GM10266 (cell line): ENCODE results near the gene SRPK2.
"Not testable (repeated sequence)": the region's sequence is repeated elsewhere in the genome, so short reads cannot be mapped to it uniquely, and the experiment has no call there.

Experiments
- DNase-seq: peaks from one replicate; pipeline ENCODE4 v3.0.0; 2012; ENCODE audit errors: extremely low spot score
- TF ChIP-seq, protein P1 (sequence below): IDR thresholded peaks from 2 replicates; pipeline ENCODE4 v1.5.1; 2012; ENCODE audit warnings: mild to moderate bottlenecking, low read depth; ENCODE audit not compliant: control insufficient read depth, insufficient read depth; ENCODE audit errors: missing control alignments

The SRPK2 gene

DNA sequence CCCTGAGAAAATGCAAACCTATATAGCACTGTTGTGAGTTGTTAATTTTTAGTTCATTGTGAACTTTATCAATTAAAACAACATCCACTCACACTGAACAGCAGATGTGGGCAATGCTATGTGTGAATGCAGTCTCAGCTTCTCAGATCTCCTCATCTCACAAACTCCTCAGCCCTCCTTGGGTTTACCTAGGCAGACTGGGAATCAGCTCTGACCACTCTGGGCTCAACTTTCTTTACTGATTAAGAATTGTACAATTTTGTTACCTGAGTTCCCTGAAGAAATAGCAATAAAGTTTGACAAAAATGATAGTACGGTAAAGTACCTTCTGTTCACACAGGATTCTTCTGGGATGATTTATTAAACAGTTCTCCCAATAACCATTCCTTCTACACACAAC is 124.0 kb downstream of the SRPK2 start:
- no peak for DNase-seq
- TF ChIP-seq, protein P1, sequence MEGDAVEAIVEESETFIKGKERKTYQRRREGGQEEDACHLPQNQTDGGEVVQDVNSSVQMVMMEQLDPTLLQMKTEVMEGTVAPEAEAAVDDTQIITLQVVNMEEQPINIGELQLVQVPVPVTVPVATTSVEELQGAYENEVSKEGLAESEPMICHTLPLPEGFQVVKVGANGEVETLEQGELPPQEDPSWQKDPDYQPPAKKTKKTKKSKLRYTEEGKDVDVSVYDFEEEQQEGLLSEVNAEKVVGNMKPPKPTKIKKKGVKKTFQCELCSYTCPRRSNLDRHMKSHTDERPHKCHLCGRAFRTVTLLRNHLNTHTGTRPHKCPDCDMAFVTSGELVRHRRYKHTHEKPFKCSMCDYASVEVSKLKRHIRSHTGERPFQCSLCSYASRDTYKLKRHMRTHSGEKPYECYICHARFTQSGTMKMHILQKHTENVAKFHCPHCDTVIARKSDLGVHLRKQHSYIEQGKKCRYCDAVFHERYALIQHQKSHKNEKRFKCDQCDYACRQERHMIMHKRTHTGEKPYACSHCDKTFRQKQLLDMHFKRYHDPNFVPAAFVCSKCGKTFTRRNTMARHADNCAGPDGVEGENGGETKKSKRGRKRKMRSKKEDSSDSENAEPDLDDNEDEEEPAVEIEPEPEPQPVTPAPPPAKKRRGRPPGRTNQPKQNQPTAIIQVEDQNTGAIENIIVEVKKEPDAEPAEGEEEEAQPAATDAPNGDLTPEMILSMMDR = no peak

DNA sequence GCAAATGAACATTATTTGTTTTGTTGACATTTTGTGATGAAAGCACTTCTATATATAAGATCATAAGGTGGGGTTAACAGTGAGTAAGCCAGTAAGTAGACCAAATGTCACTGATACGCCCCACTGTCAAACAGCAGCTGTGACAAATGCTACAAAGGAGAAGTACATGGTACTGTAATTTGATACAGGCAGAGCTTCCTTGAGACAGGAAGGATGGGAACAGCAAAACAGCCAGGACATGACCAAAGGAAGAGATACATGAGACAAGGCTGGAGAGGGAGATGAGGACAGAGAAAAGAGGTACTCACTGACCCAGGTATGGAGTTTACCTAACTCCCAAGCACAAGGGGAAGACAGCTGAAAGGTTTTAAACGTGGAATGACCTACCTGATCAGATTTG is 127.0 kb downstream of the SRPK2 start:
- TF ChIP-seq, protein P1 = no peak
- no peak for DNase-seq

DNA sequence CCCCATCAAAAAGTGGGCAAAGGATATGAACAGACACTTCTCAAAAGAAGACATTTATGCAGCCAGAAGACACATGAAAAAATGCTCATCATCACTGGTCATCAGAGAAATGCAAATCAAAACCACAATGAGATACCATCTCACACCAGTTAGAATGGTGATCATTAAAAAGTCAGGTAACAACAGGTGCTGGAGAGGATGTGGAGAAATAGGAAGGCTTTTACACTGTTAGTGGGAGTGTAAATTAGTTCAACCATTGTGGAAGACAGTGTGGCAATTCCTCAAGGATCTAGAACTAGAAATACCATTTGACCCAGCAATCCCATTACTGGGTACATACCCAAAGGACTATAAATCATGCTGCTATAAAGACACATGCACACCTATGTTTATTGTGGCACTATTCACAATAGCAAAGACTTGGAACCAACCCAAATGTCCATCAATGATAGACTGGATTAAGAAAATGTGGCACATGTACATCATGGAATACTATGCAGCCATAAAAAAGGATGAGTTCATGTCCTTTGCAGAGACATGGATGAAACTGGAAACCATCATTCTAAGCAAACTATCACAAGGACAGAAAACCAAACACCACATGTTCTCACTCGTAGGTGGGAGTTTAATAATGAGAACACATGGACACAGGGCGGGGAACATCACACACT is 128.4 kb downstream of the SRPK2 start:
- DNase-seq = not testable (repeated sequence)

DNA sequence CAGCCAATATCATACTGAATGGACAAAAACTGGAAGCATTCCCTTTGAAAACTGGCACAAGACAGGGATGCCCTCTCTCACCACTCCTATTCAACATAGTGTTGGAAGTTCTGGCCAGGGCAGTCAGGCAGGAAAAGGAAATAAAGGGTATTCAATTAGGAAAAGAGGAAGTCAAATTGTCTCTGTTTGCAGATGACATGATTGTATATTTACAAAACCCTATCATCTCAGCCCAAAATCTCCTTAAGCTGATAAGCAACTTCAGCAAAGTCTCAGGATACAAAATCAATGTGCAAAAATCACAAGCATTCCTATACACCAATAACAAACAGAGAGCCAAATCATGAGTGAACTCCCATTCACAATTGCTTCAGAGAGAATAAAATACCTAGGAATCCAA is 129.8 kb downstream of the SRPK2 start:
- not testable (repeated sequence) for DNase-seq

DNA sequence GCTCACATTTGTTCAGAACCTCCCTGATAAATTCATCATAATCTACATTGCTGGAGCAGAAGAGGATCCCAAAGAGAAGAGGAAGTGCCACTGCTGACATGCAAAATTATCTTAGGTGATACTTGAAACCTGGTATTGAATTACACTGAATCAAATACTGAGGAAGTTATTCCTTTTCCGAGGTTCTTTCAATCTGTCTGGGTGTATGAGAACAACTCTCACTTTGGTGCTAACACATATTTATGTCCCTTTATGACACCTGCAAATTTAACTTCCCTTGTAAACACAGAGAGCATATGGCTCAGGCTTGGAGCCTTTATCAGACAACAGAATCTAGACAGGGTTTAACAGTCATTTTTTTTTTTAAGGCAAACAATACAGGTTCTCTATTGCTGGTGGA is 131.4 kb downstream of the SRPK2 start:
- TF ChIP-seq, protein P1 = no peak
- no peak for DNase-seq

DNA sequence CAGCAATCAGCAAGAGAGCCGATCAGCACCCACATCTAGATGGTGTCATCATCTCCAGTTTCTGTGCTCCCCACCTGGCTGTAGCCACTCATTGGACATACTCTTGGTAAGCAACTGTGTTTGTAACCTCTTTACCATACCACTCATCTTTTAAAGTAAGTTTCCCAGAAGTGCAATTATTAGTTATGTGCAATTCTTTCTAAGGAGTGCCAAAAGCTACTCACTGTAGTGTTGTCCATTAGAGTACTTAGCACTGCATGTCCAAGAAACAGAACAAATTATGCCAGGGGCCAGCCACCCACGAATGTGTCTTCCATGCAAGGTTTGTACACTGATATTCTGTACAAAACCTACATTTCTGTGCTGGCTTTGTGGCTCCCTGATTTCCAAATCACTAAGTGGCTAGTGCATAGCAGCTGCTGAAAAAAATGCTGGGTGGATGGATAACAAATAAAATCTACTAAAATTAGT is 131.9 kb downstream of the SRPK2 start:
- TF ChIP-seq, protein P1 = no peak
- no peak for DNase-seq

DNA sequence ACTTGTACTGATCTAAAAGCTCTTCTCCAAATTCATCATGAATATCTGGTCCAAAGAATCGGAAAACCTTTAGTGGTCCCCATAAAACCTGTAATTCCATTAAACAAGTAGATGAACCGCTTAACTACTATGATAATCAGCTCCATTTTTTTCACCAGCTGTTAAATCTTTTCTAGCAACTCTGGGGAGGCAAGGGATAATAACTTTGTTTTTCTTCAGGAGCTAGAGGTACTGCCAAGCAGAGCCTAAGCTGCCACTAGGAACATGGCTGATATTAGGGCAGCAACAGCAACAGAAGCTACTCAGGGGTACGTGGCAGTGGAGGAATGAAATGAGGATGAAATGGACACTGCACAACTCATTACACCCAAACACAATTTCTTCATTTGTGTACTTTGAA is 138.0 kb downstream of the SRPK2 start:
- TF ChIP-seq, protein P1 = no peak
- no peak for DNase-seq

DNA sequence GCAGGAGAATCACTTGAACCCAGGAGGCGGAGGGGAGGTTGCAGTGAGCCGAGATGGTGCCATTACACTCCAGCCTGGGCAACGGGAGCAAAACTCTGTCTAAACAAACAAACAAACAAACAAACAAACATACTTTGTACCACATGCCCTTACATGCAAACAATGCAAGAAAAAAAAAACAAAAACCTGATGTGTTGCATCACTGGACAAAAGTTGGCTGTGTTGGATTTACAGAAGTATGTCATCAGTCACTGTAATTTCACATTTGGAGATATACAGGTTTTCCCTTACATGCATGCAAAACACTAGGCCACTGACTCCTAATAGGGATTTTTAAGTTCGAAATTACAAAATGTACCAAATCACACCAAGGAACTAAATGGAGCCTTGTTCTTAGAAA is 138.5 kb downstream of the SRPK2 start:
- DNase-seq = no peak
- TF ChIP-seq, protein P1 = no peak
